Globus pallidus (tissue), 1 donor: Measurements from ENCODE around the gene TFR2.

Experiments
- DNase-seq: peaks from one replicate; pipeline ENCODE4 v3.0.0-alpha.2; 2015; ENCODE audit warnings: low spot score

The TFR2 gene

DNA sequence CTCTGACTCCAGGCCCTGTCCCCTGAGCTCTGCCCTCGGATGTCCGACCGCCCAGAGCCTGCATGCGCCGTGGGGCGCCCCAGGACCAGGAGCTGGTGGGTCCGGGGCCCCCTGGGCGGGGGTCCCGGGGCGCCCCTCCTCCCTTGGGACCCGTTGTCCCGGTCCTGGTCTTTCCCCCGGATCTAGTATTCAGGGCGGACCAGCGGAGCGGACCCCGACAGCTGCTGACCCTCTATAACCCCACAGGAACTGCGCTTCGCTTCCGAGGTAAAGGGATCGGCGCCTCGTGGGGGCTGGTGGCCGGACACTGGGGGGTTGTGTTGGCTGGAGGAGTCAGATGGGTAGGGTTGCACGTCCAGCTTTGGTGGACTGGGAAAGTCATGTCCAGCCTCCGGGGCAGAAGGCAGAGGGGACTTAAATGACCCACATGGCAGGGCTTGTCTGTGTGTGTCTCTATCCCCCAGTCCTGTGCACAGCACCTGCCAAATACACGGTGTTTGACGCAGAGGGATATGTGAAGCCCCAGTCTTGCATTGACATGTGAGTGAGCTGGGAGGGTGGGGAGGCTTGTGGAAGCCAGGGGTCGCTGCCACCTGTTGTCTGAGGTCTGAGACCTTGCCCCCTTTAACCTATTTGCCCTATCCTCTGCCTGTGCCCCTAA is 28.5 kb downstream of the TFR2 start:
- DNase-seq = no peak

DNA sequence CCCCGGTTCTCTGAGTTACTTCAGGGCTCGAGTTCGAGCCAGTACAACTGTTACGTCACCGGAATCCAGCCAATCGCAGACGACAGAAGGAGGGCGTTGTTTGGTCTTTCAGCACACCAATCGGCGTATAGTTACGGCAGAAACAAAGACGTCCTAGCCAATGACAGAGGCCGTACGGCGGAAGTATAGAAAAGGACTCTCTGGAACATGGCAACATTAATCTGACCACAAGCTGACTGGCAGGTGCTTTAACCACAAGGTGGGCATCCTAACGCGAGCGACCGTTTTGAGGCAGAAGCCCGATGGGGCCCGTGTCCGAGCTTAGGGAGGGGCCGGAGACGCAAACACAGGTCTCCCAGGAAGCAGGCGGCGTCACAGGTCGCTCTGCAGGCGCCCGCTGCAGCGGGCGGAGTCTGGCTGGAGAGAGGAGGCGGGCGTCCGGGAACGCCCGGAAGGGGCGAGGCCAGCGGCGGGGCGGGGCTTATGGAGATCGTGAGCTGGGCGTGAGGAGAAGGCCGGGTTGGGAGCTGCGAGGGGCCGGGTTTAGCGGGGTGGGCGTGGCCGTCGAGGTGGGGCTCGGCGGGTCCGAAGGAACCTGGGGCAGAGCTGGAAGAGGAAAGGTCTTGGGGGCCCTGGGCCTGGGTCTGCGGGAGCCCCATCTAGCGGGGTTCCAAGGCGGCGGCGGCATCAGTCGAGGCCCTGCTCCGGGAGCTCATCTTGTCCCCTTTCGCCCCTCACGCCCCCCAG is 29.2 kb downstream of the TFR2 start, which contains the start of gene MOSPD3:
TSS of gene MOSPD3 (plus strand) at position 558 of the 747 bp plus-strand sequence. CDS start 252 bp downstream, outside the sequence.
- peak; percentile 100 for DNase-seq

DNA sequence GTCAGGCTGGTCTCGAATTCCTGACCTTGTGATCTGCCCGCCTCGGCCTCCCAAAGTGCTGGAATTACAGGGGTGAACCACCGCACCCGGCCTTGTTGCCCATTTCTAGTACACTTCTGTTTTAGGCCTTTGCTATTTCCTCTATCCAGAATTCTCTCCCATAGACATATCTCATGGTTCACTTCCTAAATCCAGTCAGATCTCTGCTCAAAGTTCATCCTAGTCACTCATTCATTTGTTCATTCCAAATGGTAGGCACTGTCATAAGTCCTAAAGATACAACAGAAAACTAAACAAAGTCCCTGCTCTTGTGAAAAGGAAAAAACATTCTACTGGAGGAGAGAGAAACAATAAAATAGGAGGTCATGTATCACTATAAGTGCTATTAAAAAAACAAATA is 31.4 kb downstream of the TFR2 start:
- no peak for DNase-seq

DNA sequence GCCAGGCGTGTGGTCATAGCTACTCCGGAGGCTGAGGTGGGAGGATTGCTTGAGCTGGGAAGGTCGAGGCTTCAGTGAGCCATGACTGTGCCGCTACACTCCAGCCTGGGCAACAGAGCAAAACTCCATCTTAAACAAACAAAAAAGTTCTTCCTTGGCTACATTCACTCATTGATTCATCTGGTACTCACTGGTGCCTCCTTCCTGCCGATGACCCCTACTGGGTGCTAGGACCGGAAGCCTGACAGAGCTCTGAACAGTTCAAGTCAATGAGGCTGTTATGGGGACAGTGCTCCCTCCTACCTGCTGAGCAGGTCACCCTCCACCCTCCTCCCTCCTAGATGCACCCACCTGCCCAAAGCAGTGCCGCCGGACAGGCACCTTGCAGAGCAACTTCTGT is 34.2 kb downstream of the TFR2 start:
- no peak for DNase-seq

DNA sequence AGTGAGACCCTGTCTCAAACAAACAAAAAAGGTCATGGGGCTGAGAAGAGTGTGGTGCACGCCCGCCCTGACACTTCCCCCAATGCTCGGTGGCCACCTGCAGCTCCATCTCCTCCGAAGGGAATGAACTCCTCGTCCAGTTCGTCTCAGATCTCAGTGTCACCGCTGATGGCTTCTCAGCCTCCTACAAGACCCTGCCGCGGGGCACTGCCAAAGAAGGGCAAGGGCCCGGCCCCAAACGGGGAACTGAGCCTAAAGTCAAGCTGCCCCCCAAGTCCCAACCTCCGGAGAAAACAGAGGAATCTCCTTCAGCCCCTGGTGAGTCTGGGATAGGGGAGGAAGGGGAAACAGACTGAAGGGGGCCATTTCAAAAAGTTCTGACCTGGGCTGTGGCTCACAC is 35.0 kb downstream of the TFR2 start:
- no peak for DNase-seq

DNA sequence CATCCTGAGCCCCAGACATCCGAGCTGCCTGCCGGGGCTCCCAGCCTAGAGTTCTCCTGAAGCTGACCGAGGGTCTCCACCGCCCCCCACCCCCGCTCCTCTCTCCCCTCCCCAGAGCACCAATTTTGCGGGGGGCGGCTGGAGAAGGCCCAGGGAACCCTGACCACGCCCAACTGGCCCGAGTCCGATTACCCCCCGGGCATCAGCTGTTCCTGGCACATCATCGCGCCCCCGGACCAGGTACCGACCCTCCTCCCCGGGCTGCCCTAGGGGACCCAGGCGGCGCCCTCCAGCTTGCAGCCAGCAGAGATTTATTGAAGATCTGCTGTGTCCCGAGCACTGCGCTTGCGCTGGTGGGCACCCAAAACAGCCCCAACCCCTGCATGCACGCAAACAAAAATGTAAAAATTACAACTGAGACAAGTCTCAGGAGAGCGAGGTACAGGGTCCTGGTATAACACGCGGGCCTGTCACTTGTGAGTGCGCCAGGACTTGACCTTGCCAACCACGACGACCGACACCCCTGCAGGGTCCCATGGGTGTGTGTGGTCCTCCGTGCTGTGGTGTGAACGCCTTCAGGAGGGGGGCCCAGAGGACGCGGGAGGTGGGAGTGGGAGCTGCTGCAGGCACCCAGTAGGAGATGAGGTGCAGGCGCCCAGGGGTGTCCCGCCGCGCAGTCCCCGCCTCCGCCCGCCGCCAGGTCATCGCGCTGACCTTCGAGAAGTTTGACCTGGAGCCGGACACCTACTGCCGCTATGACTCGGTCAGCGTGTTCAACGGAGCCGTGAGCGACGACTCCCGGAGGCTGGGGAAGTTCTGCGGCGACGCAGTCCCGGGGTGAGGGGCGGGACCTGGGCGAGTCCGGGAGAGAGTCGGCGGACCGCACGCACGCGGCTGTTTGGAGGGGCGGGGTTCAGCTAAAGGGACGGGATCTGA is 36.1 kb downstream of the TFR2 start:
- DNase-seq = no peak

DNA sequence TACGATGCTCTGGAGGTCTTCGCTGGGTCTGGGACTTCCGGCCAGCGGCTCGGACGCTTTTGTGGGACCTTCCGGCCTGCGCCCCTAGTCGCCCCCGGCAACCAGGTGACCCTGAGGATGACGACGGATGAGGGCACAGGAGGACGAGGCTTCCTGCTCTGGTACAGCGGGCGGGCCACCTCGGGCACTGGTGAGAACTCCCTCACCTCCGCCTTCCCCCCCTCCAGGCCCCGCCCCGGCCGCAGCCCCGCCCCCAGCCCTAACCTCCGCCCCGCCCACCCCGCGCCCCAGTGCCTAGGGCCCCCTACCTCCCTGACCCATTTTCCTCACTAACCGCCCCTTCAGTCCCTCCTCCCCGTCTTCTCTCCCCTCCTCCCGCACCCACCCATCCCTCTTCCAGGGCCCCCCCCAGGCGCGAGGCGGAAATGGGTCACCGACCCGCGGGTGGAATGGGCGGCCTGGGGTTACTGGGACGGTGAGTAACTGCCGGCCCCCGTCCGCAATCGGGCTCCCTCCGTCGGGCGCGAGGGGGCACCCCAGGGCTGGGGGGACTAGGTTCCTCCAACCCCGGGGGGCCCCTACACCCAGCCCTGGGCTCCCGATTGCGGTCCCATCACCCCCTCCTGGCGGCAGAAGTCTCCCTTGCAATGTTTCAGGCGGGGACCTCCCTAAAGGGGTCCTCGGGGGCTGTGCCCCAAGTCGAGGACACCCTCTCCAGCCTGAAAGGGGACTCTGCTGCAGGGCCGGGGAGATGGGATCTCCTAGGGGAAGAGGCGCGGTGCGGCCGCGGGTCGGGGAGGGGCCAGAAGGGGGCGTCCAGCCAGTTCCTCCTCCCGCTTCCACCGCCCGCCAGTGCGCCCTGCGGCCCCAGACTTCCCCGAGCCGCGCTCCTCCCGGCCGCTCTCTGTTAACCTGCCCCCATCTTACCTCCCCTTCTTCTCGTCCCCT is 37.0 kb downstream of the TFR2 start:
- no peak for DNase-seq

DNA sequence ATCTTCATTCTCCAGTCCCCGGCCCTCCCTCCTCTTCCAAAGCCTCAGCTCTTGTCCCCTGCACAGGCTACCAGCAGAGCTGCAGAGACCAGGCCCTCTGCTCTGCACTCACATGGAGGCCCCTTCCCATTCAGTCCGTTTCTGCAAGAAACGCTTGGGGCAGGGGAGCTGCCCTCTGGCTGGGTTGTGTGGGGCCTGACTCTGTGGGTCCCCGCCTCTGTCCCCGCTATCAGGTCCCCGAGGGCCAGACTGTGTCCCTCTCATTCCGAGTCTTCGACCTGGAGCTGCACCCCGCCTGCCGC is 37.7 kb downstream of the TFR2 start:
- DNase-seq = no peak

DNA sequence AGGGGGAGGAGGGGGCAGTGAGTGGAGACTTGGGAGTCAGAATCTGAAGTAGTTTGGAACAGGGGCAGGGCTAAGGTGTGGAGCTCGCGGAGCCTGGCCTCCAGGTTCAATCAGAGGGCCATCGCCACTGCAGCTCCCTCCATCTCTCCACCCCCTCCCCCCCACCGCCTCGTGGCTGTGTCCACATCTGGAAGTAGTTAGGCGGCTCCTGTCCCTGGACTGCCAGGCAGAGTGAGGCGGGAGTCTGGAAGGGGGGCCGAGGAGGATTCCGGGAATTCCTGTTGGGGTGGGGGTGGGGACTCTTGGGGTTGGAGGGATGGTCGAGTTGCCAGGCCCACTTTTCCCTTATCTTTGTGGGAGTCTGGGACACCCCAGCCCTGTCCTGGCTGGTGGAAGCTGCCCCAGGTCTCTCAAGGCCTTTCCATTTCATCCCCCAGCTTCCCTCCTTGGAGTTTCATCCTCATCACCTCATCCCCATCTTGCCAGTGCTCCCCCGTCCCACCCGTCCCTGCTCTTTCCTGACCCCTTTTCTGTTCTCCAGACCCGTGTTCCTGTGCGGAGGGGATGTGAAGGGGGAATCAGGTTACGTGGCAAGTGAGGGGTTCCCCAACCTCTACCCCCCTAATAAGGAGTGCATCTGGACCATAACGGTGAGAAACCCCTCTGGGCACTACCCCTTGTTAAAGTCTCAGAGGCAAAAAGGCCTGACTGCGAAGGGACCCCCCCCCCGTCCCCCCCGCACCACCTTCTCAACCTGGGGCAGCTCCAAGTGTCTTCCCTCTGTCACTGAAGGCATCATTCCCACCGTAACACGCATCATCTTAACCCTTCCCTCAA is 38.2 kb downstream of the TFR2 start:
- DNase-seq = no peak

DNA sequence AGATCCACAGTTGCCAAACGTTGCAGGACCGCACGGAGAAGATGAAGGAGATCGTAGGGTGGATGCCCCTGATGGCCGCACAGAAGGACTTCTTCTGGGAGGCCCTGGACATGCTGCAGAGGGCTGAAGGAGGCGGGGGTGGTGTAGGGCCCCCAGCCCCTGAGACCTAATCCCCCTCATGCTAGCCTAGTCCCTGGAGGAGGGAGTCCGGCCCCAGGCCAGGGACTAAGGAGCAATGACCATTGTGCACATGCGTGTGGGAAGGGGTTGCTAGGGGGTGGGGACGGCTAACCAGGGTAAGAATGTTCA is 40.7 kb downstream of the TFR2 start:
- no peak for DNase-seq

DNA sequence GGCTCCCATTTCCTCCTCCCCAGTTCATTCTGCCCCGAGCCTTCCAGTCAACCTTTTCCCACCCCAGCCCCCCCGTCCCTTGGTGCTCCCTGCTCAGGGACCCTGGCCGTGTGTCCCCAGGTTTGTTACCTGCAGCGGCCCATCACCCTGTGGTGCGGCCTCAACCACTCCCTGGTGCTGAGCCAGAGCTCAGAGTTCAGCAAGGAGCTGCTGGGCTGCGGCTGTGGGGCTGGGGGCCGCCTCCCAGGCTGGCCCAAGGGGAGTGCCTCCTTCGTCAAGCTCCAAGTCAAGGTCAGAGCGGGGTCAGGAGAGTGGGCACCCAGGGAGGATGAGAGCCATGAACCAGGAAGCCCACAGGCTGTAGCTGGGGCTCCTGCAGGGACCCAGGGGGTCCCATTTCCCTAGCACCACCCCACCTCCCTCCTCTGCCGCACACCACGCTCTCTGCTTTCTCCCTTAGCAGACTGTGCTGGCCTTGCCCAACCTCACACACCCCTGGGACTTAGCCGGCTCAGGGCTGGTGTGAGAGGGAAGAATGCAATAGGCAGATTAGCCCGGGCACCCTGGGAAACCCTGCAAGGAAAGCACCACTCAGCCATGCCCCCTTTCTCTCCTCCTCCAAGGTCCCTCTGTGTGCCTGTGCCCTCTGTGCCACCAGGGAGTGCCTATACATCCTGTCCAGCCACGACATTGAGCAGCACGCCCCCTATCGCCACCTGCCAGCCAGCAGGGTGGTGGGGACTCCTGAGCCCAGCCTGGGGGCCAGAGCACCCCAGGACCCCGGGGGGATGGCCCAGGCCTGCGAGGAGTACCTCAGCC is 41.2 kb downstream of the TFR2 start:
- DNase-seq = no peak

DNA sequence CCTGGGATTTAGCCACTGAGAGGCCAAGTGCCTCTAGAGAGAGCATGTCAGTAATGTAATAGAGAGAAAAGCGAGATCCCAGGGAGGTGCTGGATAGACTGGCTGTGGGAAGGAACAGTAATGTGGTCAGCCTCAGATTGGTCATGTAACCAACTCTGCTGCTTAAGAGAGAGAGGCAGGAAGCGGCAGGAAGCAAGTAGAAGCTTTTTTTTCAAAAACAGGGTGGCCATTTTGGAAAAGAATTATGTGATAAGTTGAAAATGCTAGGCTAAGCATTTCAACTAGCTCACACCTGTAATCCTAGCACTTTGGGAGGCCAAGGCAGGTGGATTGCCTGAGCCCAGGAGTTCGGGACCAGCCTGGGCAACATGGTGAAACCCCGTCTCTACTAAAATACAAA is 42.9 kb downstream of the TFR2 start:
- no peak for DNase-seq

DNA sequence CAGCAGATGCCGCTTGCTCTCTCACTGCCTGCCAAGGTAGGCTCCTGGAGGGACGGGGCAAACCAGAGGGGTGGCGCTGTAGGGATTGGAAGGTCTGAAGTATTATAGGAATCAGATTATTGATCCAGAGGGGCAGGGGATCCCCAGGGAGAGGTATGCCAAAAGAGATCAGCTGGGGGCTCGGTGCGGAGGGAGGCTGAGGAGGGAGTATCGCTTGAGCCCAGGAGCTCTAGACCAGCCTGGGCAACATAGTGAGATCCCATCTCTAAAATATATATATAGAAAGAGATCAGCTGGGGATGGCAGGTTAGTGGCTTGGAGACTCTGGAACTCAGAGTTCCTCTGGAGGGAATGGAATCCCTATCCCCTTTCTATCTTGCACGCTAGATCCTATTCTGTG is 46.2 kb downstream of the TFR2 start:
- no peak for DNase-seq

DNA sequence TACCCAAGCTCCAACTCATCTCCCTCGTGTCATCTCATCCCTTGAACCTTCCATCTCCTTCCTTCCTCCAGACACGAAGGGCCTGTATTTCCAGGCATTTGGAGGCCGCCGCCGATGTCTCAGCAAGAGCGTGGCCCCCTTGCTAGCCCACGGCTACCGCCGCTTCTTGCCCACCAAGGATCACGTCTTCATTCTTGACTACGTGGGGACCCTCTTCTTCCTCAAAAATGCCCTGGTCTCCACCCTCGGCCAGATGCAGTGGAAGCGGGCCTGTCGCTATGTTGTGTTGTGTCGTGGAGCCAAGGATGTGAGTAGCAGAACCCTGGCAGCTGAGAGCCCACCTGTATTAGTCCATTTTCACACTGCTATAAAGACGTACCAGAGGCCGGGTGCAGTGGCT is 49.8 kb downstream of the TFR2 start:
- no peak for DNase-seq

DNA sequence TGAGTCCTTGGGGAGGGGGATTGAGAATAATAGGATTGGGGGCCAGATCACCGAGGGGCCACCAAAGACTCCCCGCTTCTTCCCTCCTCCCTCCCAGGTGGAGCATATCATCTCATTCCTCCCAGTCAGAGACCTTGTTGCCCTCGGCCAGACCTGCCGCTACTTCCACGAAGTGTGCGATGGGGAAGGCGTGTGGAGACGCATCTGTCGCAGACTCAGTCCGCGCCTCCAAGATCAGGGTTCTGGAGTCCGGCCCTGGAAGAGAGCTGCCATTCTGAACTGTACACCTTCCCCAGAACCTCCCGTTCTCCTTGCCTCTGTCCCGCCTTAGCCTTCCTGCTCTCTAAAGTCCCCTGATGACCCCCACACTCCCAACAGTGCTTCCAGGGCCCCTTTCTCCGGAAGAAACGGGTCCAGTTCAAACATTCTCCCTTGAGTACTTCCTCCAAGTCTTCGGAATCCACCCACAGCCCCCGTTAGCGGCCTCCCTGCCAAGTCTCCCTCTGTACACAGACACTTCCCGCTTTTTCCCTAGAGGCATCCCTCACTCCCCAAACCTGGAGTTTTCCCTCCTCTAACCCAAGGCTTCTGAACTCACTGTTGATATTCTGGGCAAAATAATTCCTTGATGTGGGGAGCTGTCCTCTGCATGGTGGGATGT is 51.1 kb downstream of the TFR2 start:
- DNase-seq = no peak

DNA sequence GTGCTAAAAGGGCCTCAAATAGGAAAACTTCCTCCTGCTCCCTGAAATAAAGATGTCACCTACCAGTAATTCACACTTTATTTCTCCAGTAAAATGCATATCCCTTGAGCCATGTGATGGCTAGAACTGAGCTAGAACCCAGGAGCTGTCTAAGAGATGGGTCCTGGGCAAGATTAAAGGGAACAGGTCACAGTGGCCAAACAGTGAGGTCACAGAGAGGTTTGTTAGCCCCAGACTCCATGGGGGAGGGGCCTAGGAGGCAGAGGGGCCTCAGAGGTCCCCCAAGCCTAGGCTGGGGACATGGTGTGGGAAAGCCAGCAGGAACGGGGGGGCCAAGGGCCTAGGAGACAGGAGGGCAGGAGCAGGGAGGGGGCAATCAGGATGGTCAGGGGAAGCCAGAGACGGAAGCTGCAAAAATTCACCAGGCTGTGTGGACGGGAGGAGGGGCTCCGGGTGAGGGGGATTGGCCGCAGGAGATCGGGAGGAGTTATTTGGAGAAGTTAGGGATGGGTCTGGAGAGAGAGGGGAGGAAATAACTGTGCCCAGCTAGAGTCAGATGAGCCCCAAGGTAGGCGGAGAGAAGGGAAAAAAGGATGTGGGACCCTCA is 51.9 kb downstream of the TFR2 start:
- DNase-seq = no peak

DNA sequence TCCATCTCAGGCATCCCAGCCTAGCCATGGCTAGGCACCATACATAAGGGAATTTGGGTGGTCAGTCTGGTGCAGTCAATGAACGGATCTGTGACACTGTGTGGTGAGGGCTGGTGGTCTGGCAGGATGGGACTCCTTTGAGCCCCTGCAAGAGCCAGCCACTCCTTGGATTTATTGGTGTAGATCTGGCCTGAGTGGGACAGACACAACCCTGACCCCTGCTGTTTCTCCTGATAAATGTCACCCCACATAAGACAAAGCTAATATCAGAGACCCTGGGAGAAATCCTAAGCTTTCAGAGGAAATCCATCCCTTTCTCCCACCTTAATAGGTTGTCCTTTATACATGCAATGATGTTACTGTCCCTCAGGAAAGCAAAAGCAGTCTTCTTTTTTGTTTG is 52.9 kb downstream of the TFR2 start:
- no peak for DNase-seq

DNA sequence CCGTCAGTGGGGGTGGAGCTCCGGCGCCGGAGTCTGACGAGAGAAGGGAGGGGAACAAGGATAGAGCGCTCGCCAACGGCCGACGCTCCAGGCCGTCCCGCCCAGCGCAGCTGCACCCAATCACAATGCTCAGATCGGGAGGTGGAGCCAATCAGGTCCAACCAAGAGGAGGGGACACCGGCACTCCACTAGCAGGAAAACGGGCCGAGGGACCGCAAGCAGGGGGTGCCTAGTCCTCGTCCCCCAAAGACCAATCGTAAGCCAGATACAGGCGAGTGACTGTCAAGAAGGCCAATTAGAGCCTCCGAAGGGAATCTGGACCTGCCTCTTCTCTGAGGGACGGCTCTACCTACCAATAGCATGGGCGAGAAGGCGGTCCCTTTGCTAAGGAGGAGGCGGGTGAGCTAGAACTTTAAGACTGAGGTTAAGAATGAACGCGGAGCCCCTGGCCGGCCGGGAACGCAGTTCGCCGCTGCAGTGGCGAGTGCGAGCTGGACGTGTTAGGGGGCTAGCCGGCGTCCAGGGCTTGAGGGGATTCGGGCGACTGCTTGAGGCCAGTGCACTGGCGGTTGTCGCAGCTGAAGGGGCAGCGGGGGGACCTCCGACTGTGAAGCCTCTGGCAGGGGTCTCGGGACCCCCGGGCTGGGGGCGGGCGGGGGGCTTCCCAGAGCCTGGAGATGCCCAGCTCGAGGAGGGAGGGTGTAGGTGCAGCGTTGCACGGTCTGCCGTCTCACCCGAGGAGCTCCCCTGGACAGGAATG is 54.9 kb downstream of the TFR2 start, which contains the start of gene FBXO24:
TSS of gene FBXO24 (plus strand) at position 63 of the 760 bp plus-strand sequence. CDS start at position 361, 298 bp downstream.
- DNase-seq = peak; percentile 100
